GM21423 (cell line): ENCODE data around the gene MRPL48.
"Not testable (repeated sequence)": the region's sequence is repeated elsewhere in the genome, so short reads cannot be mapped to it uniquely, and the experiment has no call there.

Experiments
- ATAC-seq: cut with Tn5 transposase; IDR thresholded peaks from one replicate; pipeline ENCODE4 v1.9.1; 2021; ENCODE audit warnings: mild to moderate bottlenecking, moderate library complexity; ENCODE audit not compliant: unreplicated experiment

The MRPL48 gene

GRCh38 chr11:73787643-73788558, at the start of gene MRPL48:
Gene MRPL48, plus strand, starts transcription at chr11:73787874. Its CDS starts 98 bp downstream, at chr11:73787972.
- peak; percentile 92 for ATAC-seq

GRCh38 chr11:73743045-73743444, 44.6 kb upstream of the MRPL48 start:
- no peak for ATAC-seq

GRCh38 chr11:73746701-73747100, 41.0 kb upstream of the MRPL48 start:
- no peak for ATAC-seq

GRCh38 chr11:73747762-73748161, 39.9 kb upstream of the MRPL48 start:
- no peak for ATAC-seq

- no peak for ATAC-seq
Measured at GRCh38 chr11:73748300-73748699, 39.4 kb upstream of the MRPL48 start.

- ATAC-seq: no peak
Measured at GRCh38 chr11:73749118-73749517, 38.6 kb upstream of the MRPL48 start.

- no peak for ATAC-seq
Measured at GRCh38 chr11:73750228-73750627, 37.4 kb upstream of the MRPL48 start.

GRCh38 chr11:73750862-73751261, 36.8 kb upstream of the MRPL48 start:
- not testable (repeated sequence) for ATAC-seq

- ATAC-seq: no peak
Measured at GRCh38 chr11:73752216-73752867, 35.3 kb upstream of the MRPL48 start.

GRCh38 chr11:73752903-73753302, 34.8 kb upstream of the MRPL48 start:
- ATAC-seq: no peak

- ATAC-seq: no peak
Measured at GRCh38 chr11:73753938-73754337, 33.7 kb upstream of the MRPL48 start.

- ATAC-seq: no peak
Measured at GRCh38 chr11:73755670-73756069, 32.0 kb upstream of the MRPL48 start.

- no peak for ATAC-seq
Measured at GRCh38 chr11:73757598-73757997, 30.1 kb upstream of the MRPL48 start.

- no peak for ATAC-seq
Measured at GRCh38 chr11:73758451-73758850, 29.2 kb upstream of the MRPL48 start.

GRCh38 chr11:73759610-73760134, 28.0 kb upstream of the MRPL48 start:
- no peak for ATAC-seq

GRCh38 chr11:73760135-73760678, 27.5 kb upstream of the MRPL48 start:
- peak; percentile 6 for ATAC-seq

- peak; percentile 91 for ATAC-seq
Measured at GRCh38 chr11:73760679-73761402, 26.8 kb upstream of the MRPL48 start, which contains the start of gene RAB6A. Gene RAB6A, minus strand, starts transcription at chr11:73761074. Its CDS starts 439 bp downstream, at chr11:73760635.

- peak; percentile 3 for ATAC-seq
Measured at GRCh38 chr11:73761403-73761945, 26.2 kb upstream of the MRPL48 start.

- no peak for ATAC-seq
Measured at GRCh38 chr11:73762732-73763131, 24.9 kb upstream of the MRPL48 start.

- ATAC-seq: no peak
Measured at GRCh38 chr11:73766763-73767162, 20.9 kb upstream of the MRPL48 start.
